CD8-positive, alpha-beta memory T cell (primary cell): ENCODE results near the gene PRPF6. TPM values are rescaled to one million over a fixed set of nuclear protein-coding genes. Genes with fewer than 3 reads are reported as not detected.
A peak's percentile ranks its signal among the peaks of the same experiment; 100 is the strongest.

Experiments
- CTCF ChIA-PET: fragments of 350-600 bp; sonication (Branson Sonifier 250); formaldehyde crosslinking; loops from one replicate; lab custom pipeline; 2021; ENCODE audit warnings: antibody characterized with exemption; lab: Charles Lee
- POLR2A ChIA-PET: fragments of 350-600 bp; sonication (Branson Sonifier 250); formaldehyde crosslinking; loops from one replicate; lab custom pipeline; 2021; ENCODE audit warnings: antibody characterized with exemption; lab: Charles Lee
- DNase-seq, 5 donors: peaks; one replicate each; pipeline versions ENCODE4 v3.0.0 to v3.0.0-alpha.2; 2020 to 2022; ENCODE audit warnings: mixed read lengths in 1 of 5
- H3K27ac ChIP-seq: one replicate; pipeline ENCODE4 v1.7.0; 2013; ENCODE audit warnings: low read depth, mild to moderate bottlenecking, low read length, moderate library complexity
- H3K27me3 ChIP-seq: 2 replicates; pipeline ENCODE4 v1.7.0; 2013; ENCODE audit warnings: low read length, mild to moderate bottlenecking; ENCODE audit not compliant: insufficient read depth, poor library complexity, severe bottlenecking
- H3K36me3 ChIP-seq: 2 replicates; pipeline ENCODE4 v1.7.0; 2013; ENCODE audit warnings: mild to moderate bottlenecking, low read length, moderate library complexity; ENCODE audit not compliant: insufficient read depth
- H3K4me1 ChIP-seq: 2 replicates; pipeline ENCODE4 v1.7.0; 2013; ENCODE audit warnings: mild to moderate bottlenecking, low read length, moderate library complexity; ENCODE audit not compliant: insufficient read depth
- H3K4me3 ChIP-seq: 2 replicates; pipeline ENCODE4 v1.7.0; 2013; ENCODE audit warnings: mild to moderate bottlenecking, low read length
- H3K9me3 ChIP-seq: 2 replicates; pipeline ENCODE4 v1.7.0; 2013; ENCODE audit warnings: mild to moderate bottlenecking, low read length
- H3K27ac Mint-ChIP-seq, 8 donors: one replicate each; pipeline ENCODE4 v1.8.0; 2020 to 2021; ENCODE audit warnings: mixed read lengths in 8 of 8, mild to moderate bottlenecking in 6 of 8, inconsistent platforms in 3 of 8, moderate library complexity in 3 of 8
- H3K27me3 Mint-ChIP-seq, 2 donors: one replicate each; pipeline ENCODE4 v1.8.0; 2020 to 2021; ENCODE audit warnings: mixed read lengths in 2 of 2, mild to moderate bottlenecking in 1 of 2, moderate library complexity in 1 of 2
- H3K36me3 Mint-ChIP-seq, 3 donors: one replicate each; pipeline ENCODE4 v1.8.0; 2020 to 2021; ENCODE audit warnings: mixed read lengths in 3 of 3, inconsistent platforms in 1 of 3, mild to moderate bottlenecking in 1 of 3
- H3K4me1 Mint-ChIP-seq, 3 donors: one replicate each; pipeline ENCODE4 v1.8.0; 2020 to 2021; ENCODE audit warnings: mixed read lengths in 3 of 3, inconsistent platforms in 1 of 3, mild to moderate bottlenecking in 1 of 3
- H3K4me3 Mint-ChIP-seq, 7 donors: one replicate each; pipeline ENCODE4 v1.8.0; 2020 to 2021; ENCODE audit warnings: mixed read lengths in 7 of 7, mild to moderate bottlenecking in 6 of 7, moderate library complexity in 4 of 7, inconsistent platforms in 2 of 7
- H3K9me3 Mint-ChIP-seq, 5 donors: one replicate each; pipeline ENCODE4 v1.8.0; 2020 to 2022; ENCODE audit warnings: mixed read lengths in 5 of 5, mild to moderate bottlenecking in 3 of 5, moderate library complexity in 2 of 5, inconsistent platforms in 1 of 5
- polyA plus RNA-seq: library from polyadenylated mRNA; unstranded; fragments of 300-500 nt; fragmentation: Illumina TruSeq; gene quantifications from one replicate; pipeline ENCODE4 v1.2.3, GENCODE V29; 2021
- total RNA-seq, 2 experiments: library from RNA; stranded (reverse); gene quantifications; one replicate each; pipeline ENCODE4 v1.2.3, GENCODE V29; 2021

Gene PRPF6
- total and polyA plus RNA-seq, 3 experiments from 2014 or later, result 76.2 to 97.1 (median 78.3) TPM

DNA sequence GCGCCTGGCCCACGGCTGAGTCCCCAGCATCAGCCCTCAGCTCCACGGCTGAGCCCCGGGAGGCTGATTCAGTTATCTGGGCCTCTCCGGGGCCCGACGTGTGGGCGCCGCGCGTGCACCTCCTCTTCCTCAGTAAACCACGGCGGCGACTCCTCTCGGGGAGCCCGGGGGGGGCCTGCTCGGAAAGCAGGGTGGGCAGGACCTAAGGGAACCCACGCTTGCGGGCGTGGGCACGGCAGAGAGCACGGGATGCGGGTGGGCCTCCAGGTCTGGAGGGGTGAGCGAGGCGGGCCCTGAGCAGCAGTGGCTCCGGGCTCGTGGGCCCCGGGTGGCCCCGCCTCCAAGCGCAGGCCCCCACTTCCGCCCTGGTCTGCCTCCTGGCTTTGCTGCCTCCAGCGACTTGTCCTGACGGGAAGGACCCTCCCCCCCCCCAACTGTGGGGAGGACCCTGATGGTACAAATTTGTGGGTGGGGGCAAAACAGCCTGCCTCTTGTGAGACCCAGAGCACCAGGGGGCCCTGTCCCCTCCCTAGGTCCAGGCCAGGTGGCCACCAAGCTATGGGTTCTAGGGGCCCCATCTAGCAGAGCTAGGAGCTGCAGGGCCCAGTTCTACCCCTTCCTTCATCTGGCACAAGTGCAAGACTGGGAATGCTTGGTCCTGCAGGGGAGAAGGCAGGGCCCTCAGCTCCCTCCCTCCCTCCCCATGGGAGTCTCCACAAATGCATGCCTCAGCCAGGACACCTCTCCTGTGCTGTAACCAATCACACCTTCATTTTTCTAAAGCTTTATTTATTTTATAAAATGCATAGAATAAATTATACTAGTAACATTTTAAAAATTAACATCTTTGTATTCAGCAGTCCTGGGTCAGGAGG lies 41.6 kb upstream of the PRPF6 start:
- CTCF ChIA-PET, result no interaction called here
- no peaks in the 10 kb centered on the region for H3K27me3 ChIP-seq
- peak in 3 of 5 donors; percentile 9 to 54 (median 19) for DNase-seq
- peaks cover 0 to 56% (median 2%) of the 10 kb centered on the region in 3 donors for H3K36me3 Mint-ChIP-seq
- H3K36me3 ChIP-seq, result peaks cover 17% of the 10 kb centered on the region
- H3K4me3 Mint-ChIP-seq, result peak overlapping the region in 1 of 7 donors; percentile 27
- H3K27ac ChIP-seq, result no peak overlapping the region
- H3K27ac Mint-ChIP-seq, result no peak overlapping the region
- H3K9me3 ChIP-seq, result no peaks in the 10 kb centered on the region
- no peaks in the 10 kb centered on the region for H3K27me3 Mint-ChIP-seq
- H3K4me1 Mint-ChIP-seq, result peaks cover 12 to 22% (median 21%) of the 10 kb centered on the region in 3 donors
- POLR2A ChIA-PET, result interaction anchor here (0.6 kb wide), 1 partner anchor 9 kb away, joined by 3 read pairs; no protein-coding TSS in a partner anchor
- H3K4me1 ChIP-seq, result peaks cover 24% of the 10 kb centered on the region
- H3K9me3 Mint-ChIP-seq, result no peaks in the 10 kb centered on the region
- H3K4me3 ChIP-seq, result no peak overlapping the region

DNA sequence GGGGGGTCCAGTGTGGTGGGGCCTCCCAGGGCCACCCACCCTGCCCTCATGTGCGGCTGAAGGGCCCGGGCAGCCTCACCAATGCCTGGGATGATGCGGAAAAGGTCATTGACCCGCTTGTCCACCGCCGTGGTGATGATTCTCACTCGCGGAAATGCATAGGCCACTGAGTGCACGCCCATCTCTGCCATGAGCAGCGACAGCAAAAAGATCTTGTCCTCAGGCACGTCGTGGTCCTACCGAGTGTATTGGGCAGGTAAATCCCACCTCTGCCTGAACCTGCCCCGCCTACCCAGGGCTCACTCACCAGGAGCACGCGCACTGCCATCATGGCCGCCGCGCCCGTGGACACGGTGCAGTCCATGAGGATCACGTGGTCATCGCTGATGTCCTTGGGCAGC lies 40.9 kb upstream of the PRPF6 start:
- H3K9me3 Mint-ChIP-seq, result no peaks in the 10 kb centered on the region
- H3K27ac Mint-ChIP-seq, result no peak overlapping the region
- peaks cover 13 to 22% (median 15%) of the 10 kb centered on the region in 3 donors for H3K4me1 Mint-ChIP-seq
- peaks cover 17% of the 10 kb centered on the region for H3K36me3 ChIP-seq
- DNase-seq, result no peak
- peak overlapping the region in 1 of 7 donors; percentile 27 for H3K4me3 Mint-ChIP-seq
- no peaks in the 10 kb centered on the region for H3K27me3 Mint-ChIP-seq
- H3K27ac ChIP-seq, result no peak overlapping the region
- peaks cover 0 to 52% (median under 1%) of the 10 kb centered on the region in 3 donors for H3K36me3 Mint-ChIP-seq
- H3K4me3 ChIP-seq, result no peak overlapping the region
- H3K9me3 ChIP-seq, result no peaks in the 10 kb centered on the region
- ChIA-PET CTCF (no interaction called here), POLR2A (interaction anchor here (0.6 kb wide), 1 partner anchor 10 kb away, joined by 3 read pairs; no protein-coding TSS in a partner anchor)
- no peaks in the 10 kb centered on the region for H3K27me3 ChIP-seq
- H3K4me1 ChIP-seq, result peaks cover 24% of the 10 kb centered on the region

DNA sequence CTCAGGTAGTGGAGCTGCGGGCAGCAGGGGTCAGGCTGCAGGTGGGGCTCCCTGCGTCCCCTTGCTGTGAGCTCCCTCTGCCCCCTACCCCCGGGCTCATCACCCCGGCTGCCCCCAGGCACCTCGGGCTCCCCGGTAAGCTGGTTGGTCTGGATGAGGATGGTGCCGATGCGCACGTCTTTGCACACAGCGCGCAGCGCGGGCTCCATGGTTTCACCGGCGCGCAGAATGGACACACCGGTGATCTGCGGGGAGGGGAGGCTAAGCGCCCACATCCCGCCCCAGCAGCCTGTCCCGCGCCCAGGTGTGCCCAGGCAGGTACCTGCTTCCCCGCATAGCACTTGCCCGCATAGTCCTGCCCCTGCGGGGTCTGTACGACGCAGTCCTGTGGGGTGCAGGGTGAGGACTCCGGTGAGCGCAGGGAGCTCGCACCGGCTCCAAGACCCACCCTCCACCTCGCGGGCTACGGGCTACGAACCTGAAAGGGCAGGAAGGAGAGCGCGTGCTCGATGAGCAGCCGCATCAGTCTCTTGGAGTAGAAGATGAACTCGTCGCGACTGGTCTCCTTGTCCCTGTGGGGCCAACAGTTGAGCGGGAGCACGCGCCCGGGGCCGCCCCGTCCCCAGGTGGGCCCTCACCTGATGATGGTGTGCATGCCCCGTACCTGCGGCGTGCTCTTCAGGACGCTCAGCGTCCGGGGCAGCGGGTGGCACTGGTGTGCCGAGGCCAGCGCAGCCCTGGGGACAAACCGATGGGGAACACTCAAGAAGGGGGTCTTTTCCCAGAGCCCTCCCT lies 40.3 kb upstream of the PRPF6 start:
- Histone ChIP-seq H3K27me3 (no peaks in the 10 kb centered on the region), H3K4me3 (no peak overlapping the region), H3K27ac (no peak overlapping the region), H3K36me3 (peaks cover 17% of the 10 kb centered on the region), H3K4me1 (peaks cover 24% of the 10 kb centered on the region), H3K9me3 (no peaks in the 10 kb centered on the region)
- Mint-ChIP-seq H3K9me3 (no peaks in the 10 kb centered on the region), H3K4me1 (peaks cover 14 to 26% (median 15%) of the 10 kb centered on the region in 3 donors), H3K36me3 (peaks cover 0 to 52% (median 0%) of the 10 kb centered on the region in 3 donors), H3K4me3 (peak overlapping the region in 3 of 7 donors; percentile 15 to 42 (median 41)), H3K27ac (peak overlapping the region in 4 of 8 donors; percentile 52 to 91 (median 79)), H3K27me3 (no peaks in the 10 kb centered on the region)
- ChIA-PET CTCF (interaction anchor here (1.4 kb wide), 1 partner anchor 40 kb away, joined by 4 read pairs; the partner anchor contains the start of gene PRPF6), POLR2A (interaction anchor here (0.6 kb wide), 1 partner anchor 11 kb away, joined by 3 read pairs; no protein-coding TSS in a partner anchor)
- peak in 1 of 5 donors; percentile 50 for DNase-seq

DNA sequence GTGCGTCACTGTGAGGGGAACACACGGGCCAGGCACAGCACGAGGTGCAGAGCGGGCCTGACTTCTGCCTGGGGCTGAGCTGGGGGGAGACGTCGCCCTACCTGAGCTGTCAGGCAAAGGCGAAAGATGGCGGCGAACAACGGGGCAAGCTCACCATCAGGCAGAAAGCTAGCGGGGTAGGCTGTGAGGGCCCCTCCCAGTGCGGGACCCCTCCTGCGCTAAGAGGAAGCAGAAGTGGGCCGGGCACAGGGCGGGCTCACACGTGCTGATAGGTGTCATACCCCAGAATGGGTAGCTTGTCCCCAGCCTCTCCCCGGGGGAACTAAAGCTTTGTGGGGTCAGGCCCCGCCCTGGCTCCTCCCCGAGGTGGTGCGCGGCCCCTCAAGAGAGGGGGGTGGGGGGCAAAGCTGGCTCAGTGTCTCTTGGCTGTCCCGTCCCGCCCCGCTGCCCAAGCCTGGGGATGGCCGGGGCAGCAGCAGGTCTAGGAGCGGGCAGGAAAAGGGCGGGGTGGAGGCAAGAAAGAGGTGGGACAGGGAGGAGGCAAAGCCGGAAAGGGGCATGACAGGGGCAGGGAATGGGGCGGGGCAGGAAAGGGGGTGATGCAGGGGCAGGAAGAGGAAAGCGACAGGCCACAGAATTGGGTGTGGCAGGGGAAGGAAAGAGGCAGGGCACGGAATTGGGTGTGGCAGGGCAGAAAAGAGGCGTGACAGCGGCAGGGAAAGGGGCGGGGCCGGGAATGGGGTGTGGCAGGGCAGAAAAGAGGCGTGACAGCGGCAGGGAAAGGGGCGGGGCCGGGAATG lies 39.5 kb upstream of the PRPF6 start:
- peaks cover 24% of the 10 kb centered on the region for H3K4me1 ChIP-seq
- no peaks in the 10 kb centered on the region for H3K27me3 ChIP-seq
- peaks cover 17% of the 10 kb centered on the region for H3K36me3 ChIP-seq
- Mint-ChIP-seq H3K27me3 (no peaks in the 10 kb centered on the region), H3K4me1 (peaks cover 16 to 26% (median 18%) of the 10 kb centered on the region in 3 donors), H3K4me3 (peak overlapping the region; percentile 19 to 68 (median 63)), H3K9me3 (no peaks in the 10 kb centered on the region), H3K36me3 (peaks cover 0 to 50% (median 0%) of the 10 kb centered on the region in 3 donors), H3K27ac (peak overlapping the region in 7 of 8 donors; percentile 61 to 91 (median 80))
- CTCF ChIA-PET, result interaction anchor here (1.3 to 1.4 kb wide), 2 partner anchors 39 to 77 kb away, joined by 3 to 4 read pairs; partner anchors contain the start of genes PRPF6 and TPD52L2
- peak; percentile 77 to 87 (median 78) for DNase-seq
- H3K4me3 ChIP-seq, result no peak overlapping the region
- no peak overlapping the region for H3K27ac ChIP-seq
- H3K9me3 ChIP-seq, result no peaks in the 10 kb centered on the region
- POLR2A ChIA-PET, result no interaction called here

DNA sequence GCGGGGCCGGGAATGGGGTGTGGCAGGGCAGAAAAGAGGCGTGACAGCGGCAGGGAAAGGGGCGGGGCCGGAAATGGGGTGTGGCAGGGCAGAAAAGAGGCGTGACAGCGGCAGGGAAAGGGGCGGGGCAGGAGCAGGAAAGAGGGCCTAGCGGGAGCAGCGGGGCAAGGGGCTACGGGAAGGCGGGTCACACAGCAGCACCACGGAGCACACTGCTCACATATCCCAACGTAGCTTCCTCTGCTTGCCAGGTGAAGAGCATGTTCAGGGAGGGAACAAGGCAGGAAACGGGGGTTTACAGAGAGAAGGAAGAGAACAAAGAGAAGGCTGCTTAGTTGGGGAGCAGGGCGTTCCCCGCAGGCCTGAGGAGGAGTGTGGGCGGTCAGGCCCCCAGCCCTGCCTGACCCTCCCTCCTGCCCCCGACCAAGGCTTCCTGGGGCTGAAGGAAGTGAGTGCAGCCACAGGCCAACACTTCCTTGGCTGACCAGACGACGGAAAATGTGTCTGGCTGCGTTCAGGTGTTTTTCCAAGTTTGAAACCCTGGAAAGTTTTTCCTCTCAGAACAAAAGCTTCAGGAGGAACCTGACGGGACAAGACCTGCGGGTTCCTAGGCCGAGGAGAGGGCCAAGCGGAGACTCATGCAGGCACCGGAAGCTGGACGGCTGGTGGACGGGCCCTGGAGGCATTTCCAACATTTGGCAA lies 38.5 kb upstream of the PRPF6 start:
- Histone ChIP-seq H3K36me3 (peaks cover 17% of the 10 kb centered on the region), H3K27ac (no peak overlapping the region), H3K4me3 (no peak overlapping the region), H3K27me3 (no peaks in the 10 kb centered on the region), H3K9me3 (no peaks in the 10 kb centered on the region), H3K4me1 (peaks cover 30% of the 10 kb centered on the region)
- Mint-ChIP-seq H3K27me3 (no peaks in the 10 kb centered on the region), H3K4me1 (peaks cover 22 to 32% (median 24%) of the 10 kb centered on the region in 3 donors), H3K9me3 (no peaks in the 10 kb centered on the region), H3K36me3 (peaks cover 0 to 53% (median 0%) of the 10 kb centered on the region in 3 donors), H3K27ac (peak overlapping the region in 6 of 8 donors; percentile 44 to 87 (median 78)), H3K4me3 (peak overlapping the region in 1 of 7 donors; percentile 63)
- ChIA-PET POLR2A (no interaction called here), CTCF (interaction anchor here (1.3 to 1.4 kb wide), 2 partner anchors 38 to 77 kb away, joined by 3 to 4 read pairs; partner anchors contain the start of genes PRPF6 and TPD52L2)
- DNase-seq, result peak; percentile 23 to 56 (median 41)

DNA sequence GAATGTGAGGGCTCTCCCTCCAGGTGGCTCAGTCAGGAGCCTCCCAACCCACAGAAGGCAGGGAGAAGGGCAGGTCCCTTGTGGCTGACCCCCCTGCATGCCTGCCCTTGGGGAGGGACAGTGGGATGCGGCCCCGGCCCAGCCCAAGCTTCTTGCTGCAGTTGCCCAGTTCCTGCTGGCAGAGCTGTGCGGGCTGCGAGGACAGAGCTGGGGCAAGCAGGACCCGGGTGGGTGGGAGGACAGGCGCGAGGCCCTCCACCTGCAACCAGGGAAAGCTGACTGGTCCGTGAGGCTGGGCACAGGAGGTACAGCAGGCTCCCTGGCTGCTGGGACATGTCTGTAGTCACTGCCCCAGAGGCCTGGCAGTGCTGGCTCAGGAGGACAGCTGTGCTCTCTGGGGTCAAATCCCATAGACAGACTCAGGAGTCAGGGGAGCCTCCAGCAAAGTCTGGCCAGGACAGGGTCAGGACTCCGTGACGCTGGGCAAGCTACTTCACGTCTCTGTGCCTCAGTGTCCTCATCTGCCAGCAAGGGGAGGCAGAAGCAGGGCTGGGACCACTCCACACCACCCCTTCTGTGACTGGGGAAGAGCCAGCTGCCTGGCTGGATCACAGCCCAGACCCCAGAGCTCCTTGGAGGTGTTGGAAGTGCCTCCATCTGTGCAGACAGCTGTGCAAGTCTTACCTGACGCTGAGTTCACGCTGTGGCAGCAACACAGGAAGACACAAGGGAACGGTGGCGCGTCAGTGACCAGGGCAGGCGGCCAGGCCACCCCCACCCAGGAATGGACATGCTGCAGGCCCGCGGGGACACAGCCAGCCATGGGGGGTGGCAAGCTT lies 37.7 kb upstream of the PRPF6 start:
- POLR2A ChIA-PET, result no interaction called here
- H3K27ac ChIP-seq, result no peak overlapping the region
- H3K36me3 ChIP-seq, result peaks cover 17% of the 10 kb centered on the region
- no peaks in the 10 kb centered on the region for H3K9me3 Mint-ChIP-seq
- peaks cover 0 to 48% (median 0%) of the 10 kb centered on the region in 3 donors for H3K36me3 Mint-ChIP-seq
- DNase-seq, result no peak
- no peak overlapping the region for H3K27ac Mint-ChIP-seq
- no peaks in the 10 kb centered on the region for H3K27me3 ChIP-seq
- no peak overlapping the region for H3K4me3 ChIP-seq
- peaks cover 37% of the 10 kb centered on the region for H3K4me1 ChIP-seq
- no peaks in the 10 kb centered on the region for H3K9me3 ChIP-seq
- no peaks in the 10 kb centered on the region for H3K27me3 Mint-ChIP-seq
- peaks cover 30 to 36% (median 32%) of the 10 kb centered on the region in 3 donors for H3K4me1 Mint-ChIP-seq
- CTCF ChIA-PET, result no interaction called here
- no peak overlapping the region for H3K4me3 Mint-ChIP-seq
